Panc1 (cell line): ENCODE measurements around the gene TACC2. TPM values are rescaled to one million over a fixed set of nuclear protein-coding genes. Genes with fewer than 3 reads are reported as not detected.

Experiments
- ATAC-seq: fragments of 200-7000 bp; cut with Tn5 transposase; 2 replicates; pipeline ENCODE4 v1.9.1; 2020; ENCODE audit warnings: mild to moderate bottlenecking, moderate library complexity
- BruUV-seq: library from RNA; stranded (reverse); fragments of 400-500 nt; replicated peaks from 2 replicates; lab custom pipeline; 2021; lab: Mats Ljungman, UMichigan
- CTCF ChIA-PET: fragments of 300-600 bp; sonication (Branson Sonifier 250); formaldehyde crosslinking; loops from one replicate; lab custom pipeline; 2022; ENCODE audit warnings: antibody characterized with exemption; lab: Charles Lee
- POLR2A ChIA-PET: fragments of 300-600 bp; sonication (Branson Sonifier 250); formaldehyde crosslinking; loops from one replicate; lab custom pipeline; 2022; ENCODE audit warnings: antibody characterized with exemption; lab: Charles Lee
- DNase-seq: peaks from one replicate; pipeline ENCODE4 v3.0.0-alpha.2; 2010; ENCODE audit warnings: low read depth, low spot score
- H3K27ac ChIP-seq: 2 replicates; pipeline ENCODE4 v1.5.1; 2011; ENCODE audit warnings: mild to moderate bottlenecking, low read length, inconsistent platforms
- H3K27me3 ChIP-seq: fragments of 200-500 bp; sonication (Bioruptor generic); 2 replicates; pipeline ENCODE4 v1.6.0; 2014; ENCODE audit warnings: low read length, inconsistent platforms; ENCODE audit not compliant: control insufficient read depth, insufficient read depth
- H3K36me3 ChIP-seq: fragments of 200-500 bp; sonication (Bioruptor generic); 2 replicates; pipeline ENCODE4 v1.5.1; 2014; ENCODE audit warnings: inconsistent platforms, mild to moderate bottlenecking, low read length, moderate library complexity; ENCODE audit not compliant: control insufficient read depth, insufficient read depth
- H3K4me1 ChIP-seq: 2 replicates; pipeline ENCODE4 v1.5.1; 2011; ENCODE audit warnings: inconsistent platforms, mild to moderate bottlenecking, low read length, moderate library complexity; ENCODE audit not compliant: control insufficient read depth, insufficient read depth
- H3K4me3 ChIP-seq, 2 experiments: 2 replicates each; pipeline ENCODE4 v1.5.1; 2011 to 2012; ENCODE audit warnings: low read depth in 2 of 2, low read length in 2 of 2, mild to moderate bottlenecking in 2 of 2, inconsistent platforms in 1 of 2, moderate library complexity in 1 of 2
- H3K9me3 ChIP-seq: fragments of 200-500 bp; sonication (Bioruptor generic); 2 replicates; pipeline ENCODE4 v1.5.1; 2014; ENCODE audit warnings: low read depth, mild to moderate bottlenecking, inconsistent platforms, low read length, moderate library complexity; ENCODE audit not compliant: control insufficient read depth, insufficient read depth
- POLR2AphosphoS5 ChIP-seq: IDR thresholded peaks from 2 replicates; pipeline ENCODE4 v1.6.1; 2012; ENCODE audit warnings: mild to moderate bottlenecking, low read depth, low read length, moderate library complexity
- SIN3A ChIP-seq: IDR thresholded peaks from 2 replicates; pipeline ENCODE4 v1.6.1; 2012; ENCODE audit warnings: low read depth, mild to moderate bottlenecking, low read length, moderate library complexity, borderline replicate concordance; ENCODE audit not compliant: insufficient read depth
- TCF7L2 ChIP-seq: IDR thresholded peaks from 2 replicates; pipeline ENCODE4 v1.6.1; 2011; ENCODE audit warnings: mild to moderate bottlenecking, low read depth, low read length, inconsistent platforms
- in situ Hi-C: cut with HindIII; loops from 2 replicates; pipeline ENCODE4 v1.10.0; 2016; ENCODE audit warnings: low sequenced_read_pairs, low pct_unique_long_range_greater_than_20kb
- intact Hi-C: fragments of 100-400 bp; cut with micrococcal nuclease; formaldehyde crosslinking; loops from one replicate; pipeline ENCODE4 v1.10.0; 2022; ENCODE audit not compliant: unreplicated experiment
- total RNA-seq: library from RNA; stranded (reverse); gene quantifications from one replicate; pipeline ENCODE4 v1.2.1, GENCODE V29; 2021; ENCODE audit not compliant: unreplicated experiment
- TF ChIP-seq, protein P1 (sequence below): fragments of 450-650 bp; IDR thresholded peaks from 2 replicates; pipeline ENCODE4 v1.5.1; 2017; ENCODE audit warnings: mild to moderate bottlenecking
- TF ChIP-seq, protein P2 (sequence below), 2 experiments: IDR thresholded peaks; 2 replicates each; pipeline ENCODE4 v1.6.1; 2011 to 2012; ENCODE audit warnings: low read depth in 2 of 2, control low read depth in 1 of 2, low read length in 1 of 2, mild to moderate bottlenecking in 1 of 2, moderate library complexity in 1 of 2; ENCODE audit not compliant: insufficient read depth in 1 of 2

The TACC2 gene
- total RNA-seq, 1 experiment from 2014 or later, result 133 TPM

GRCh38 chr10:122165484-122166276, 176.7 kb downstream of the TACC2 start:
- Histone ChIP-seq H3K9me3 (no peaks in the 10 kb centered on the region), H3K4me3 (no peak overlapping the region), H3K27ac (no peak overlapping the region), H3K36me3 (no peaks in the 10 kb centered on the region), H3K27me3 (no peaks in the 10 kb centered on the region), H3K4me1 (no peaks in the 10 kb centered on the region; the same call in 1 of the 2 replicates)
- POLR2A ChIA-PET, result no interaction called here
- CTCF ChIA-PET, result no interaction called here
- intact Hi-C loops, result no loop called here
- in situ Hi-C loops, result no loop called here
- no peak for TF ChIP-seq POLR2AphosphoS5
- ATAC-seq (no peak), DNase-seq (no peak)
- no TSS peak for BruUV-seq

GRCh38 chr10:122168101-122168500, 179.1 kb downstream of the TACC2 start:
- H3K9me3 ChIP-seq, result no peaks in the 10 kb centered on the region
- ChIA-PET POLR2A (interaction anchor here (0.6 kb wide), 1 partner anchor 37 kb away, joined by 3 read pairs; no protein-coding TSS in a partner anchor), CTCF (interaction anchor here (1.0 kb wide), 1 partner anchor 26 kb away, joined by 6 read pairs; no protein-coding TSS in a partner anchor)
- H3K4me3 ChIP-seq, result no peak overlapping the region
- H3K4me1 ChIP-seq, result peaks cover 4% of the 10 kb centered on the region; the same call in 1 of the 2 replicates
- intact Hi-C loops (no loop called here), in situ Hi-C loops (no loop called here)
- no peak overlapping the region for H3K27ac ChIP-seq
- no peaks in the 10 kb centered on the region for H3K27me3 ChIP-seq
- BruUV-seq, result no TSS peak
- ATAC-seq (no peak), DNase-seq (no peak)
- TF ChIP-seq, protein P1, sequence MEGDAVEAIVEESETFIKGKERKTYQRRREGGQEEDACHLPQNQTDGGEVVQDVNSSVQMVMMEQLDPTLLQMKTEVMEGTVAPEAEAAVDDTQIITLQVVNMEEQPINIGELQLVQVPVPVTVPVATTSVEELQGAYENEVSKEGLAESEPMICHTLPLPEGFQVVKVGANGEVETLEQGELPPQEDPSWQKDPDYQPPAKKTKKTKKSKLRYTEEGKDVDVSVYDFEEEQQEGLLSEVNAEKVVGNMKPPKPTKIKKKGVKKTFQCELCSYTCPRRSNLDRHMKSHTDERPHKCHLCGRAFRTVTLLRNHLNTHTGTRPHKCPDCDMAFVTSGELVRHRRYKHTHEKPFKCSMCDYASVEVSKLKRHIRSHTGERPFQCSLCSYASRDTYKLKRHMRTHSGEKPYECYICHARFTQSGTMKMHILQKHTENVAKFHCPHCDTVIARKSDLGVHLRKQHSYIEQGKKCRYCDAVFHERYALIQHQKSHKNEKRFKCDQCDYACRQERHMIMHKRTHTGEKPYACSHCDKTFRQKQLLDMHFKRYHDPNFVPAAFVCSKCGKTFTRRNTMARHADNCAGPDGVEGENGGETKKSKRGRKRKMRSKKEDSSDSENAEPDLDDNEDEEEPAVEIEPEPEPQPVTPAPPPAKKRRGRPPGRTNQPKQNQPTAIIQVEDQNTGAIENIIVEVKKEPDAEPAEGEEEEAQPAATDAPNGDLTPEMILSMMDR, result no peak
- H3K36me3 ChIP-seq, result no peaks in the 10 kb centered on the region

GRCh38 chr10:122168598-122169394, 179.8 kb downstream of the TACC2 start:
- H3K9me3 ChIP-seq, result no peaks in the 10 kb centered on the region
- H3K27ac ChIP-seq, result no peak overlapping the region
- H3K36me3 ChIP-seq, result no peaks in the 10 kb centered on the region
- no peak for DNase-seq
- in situ Hi-C loops (no loop called here), intact Hi-C loops (no loop called here)
- no peak; the same call in 1 of the 2 replicates for ATAC-seq
- TF ChIP-seq, protein P2, sequence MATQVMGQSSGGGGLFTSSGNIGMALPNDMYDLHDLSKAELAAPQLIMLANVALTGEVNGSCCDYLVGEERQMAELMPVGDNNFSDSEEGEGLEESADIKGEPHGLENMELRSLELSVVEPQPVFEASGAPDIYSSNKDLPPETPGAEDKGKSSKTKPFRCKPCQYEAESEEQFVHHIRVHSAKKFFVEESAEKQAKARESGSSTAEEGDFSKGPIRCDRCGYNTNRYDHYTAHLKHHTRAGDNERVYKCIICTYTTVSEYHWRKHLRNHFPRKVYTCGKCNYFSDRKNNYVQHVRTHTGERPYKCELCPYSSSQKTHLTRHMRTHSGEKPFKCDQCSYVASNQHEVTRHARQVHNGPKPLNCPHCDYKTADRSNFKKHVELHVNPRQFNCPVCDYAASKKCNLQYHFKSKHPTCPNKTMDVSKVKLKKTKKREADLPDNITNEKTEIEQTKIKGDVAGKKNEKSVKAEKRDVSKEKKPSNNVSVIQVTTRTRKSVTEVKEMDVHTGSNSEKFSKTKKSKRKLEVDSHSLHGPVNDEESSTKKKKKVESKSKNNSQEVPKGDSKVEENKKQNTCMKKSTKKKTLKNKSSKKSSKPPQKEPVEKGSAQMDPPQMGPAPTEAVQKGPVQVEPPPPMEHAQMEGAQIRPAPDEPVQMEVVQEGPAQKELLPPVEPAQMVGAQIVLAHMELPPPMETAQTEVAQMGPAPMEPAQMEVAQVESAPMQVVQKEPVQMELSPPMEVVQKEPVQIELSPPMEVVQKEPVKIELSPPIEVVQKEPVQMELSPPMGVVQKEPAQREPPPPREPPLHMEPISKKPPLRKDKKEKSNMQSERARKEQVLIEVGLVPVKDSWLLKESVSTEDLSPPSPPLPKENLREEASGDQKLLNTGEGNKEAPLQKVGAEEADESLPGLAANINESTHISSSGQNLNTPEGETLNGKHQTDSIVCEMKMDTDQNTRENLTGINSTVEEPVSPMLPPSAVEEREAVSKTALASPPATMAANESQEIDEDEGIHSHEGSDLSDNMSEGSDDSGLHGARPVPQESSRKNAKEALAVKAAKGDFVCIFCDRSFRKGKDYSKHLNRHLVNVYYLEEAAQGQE (IDR thresholded peaks at IDR 0.05; ENCODE audit: insufficient read depth in 1 of 2, low read depth in 2 of 2, low read length in 1 of 2), result no peak
- TF ChIP-seq POLR2AphosphoS5 (no peak), TCF7L2 (no peak), SIN3A (no peak)
- TF ChIP-seq, protein P1, result no peak
- peaks cover 4% of the 10 kb centered on the region; the same call in 1 of the 2 replicates for H3K4me1 ChIP-seq
- H3K4me3 ChIP-seq, result no peak overlapping the region
- ChIA-PET POLR2A (no interaction called here), CTCF (no interaction called here)
- H3K27me3 ChIP-seq, result no peaks in the 10 kb centered on the region
- BruUV-seq, result no TSS peak
